ENCODE measurements around the gene CARD6.
"Not testable (repeated sequence)": the region's sequence is repeated elsewhere in the genome, so short reads cannot be mapped to it uniquely, and the experiment has no call there.

CARD6 gene

GRCh38 chr5:40813698-40814281 lies 27.4 kb upstream of the CARD6 start:
- Histone ChIP-seq H3K9me3 (ENCODE audit: control insufficient read depth, low read length) (no peaks in the 10 kb centered on the region), H2AK5ac (ENCODE audit: low read length, severe bottlenecking) (no peak overlapping the region), H2BK120ac (ENCODE audit: low read depth, low read length) (no peak overlapping the region), H2BK12ac (ENCODE audit: low read length in 2 of 2) (no peak overlapping the region), H3K4me1 (ENCODE audit: control insufficient read depth, insufficient read depth, low read depth, low read length) (peaks cover under 1% of the 10 kb centered on the region), H3K18ac (ENCODE audit: low read depth in 1 of 2, low read length in 2 of 2) (no peak overlapping the region), H3K9ac (ENCODE audit: low read length) (no peak overlapping the region), H2BK5ac (ENCODE audit: low read depth, low read length, poor library complexity, severe bottlenecking) (no peak overlapping the region), H3K14ac (ENCODE audit: low read length in 2 of 2) (no peak overlapping the region), H3K4me2 (ENCODE audit: low read length, poor library complexity, severe bottlenecking) (no peak overlapping the region), H4K8ac (ENCODE audit: low read length) (no peak overlapping the region), H3K27me3 (ENCODE audit: control insufficient read depth in 1 of 2, insufficient read depth in 1 of 2, low read length in 2 of 2) (no peaks in the 10 kb centered on the region), H3K23ac (ENCODE audit: low read length in 2 of 2) (no peak overlapping the region), H4K91ac (ENCODE audit: low read length) (no peak overlapping the region), H2AFZ (ENCODE audit: low read depth, low read length) (no peak overlapping the region), H3K4me3 (ENCODE audit: insufficient read depth in 1 of 2, low read depth in 1 of 2, low read length in 2 of 2) (no peak overlapping the region), H3K4ac (ENCODE audit: low read depth in 1 of 2, low read length in 2 of 2) (no peak overlapping the region), H3K79me1 (replicated peaks; ENCODE audit: low read length, poor library complexity, severe bottlenecking) (no peaks in the 10 kb centered on the region), H3K36me3 (ENCODE audit: control insufficient read depth in 1 of 2, insufficient read depth in 2 of 2, low read depth in 1 of 2, low read length in 2 of 2) (no peaks in the 10 kb centered on the region), H3K27ac (ENCODE audit: low read length, poor library complexity, severe bottlenecking) (no peak overlapping the region), H2BK15ac (ENCODE audit: low read depth, poor library complexity, severe bottlenecking) (no peak overlapping the region)
- DNase-seq: no peak
- 100% methylated on average over 1 of the region's 2 CpGs for WGBS

GRCh38 chr5:40823459-40823858 lies 17.7 kb upstream of the CARD6 start:
- H2BK15ac ChIP-seq (ENCODE audit: low read depth, poor library complexity, severe bottlenecking): no peak overlapping the region
- WGBS: 67% methylated on average over 1 of the region's 1 CpG
- no peak overlapping the region for H4K8ac ChIP-seq (ENCODE audit: low read length)
- H2BK120ac ChIP-seq (ENCODE audit: low read depth, low read length): no peak overlapping the region
- H3K4me3 ChIP-seq (ENCODE audit: insufficient read depth in 1 of 2, low read depth in 1 of 2, low read length in 2 of 2): no peak overlapping the region
- H3K9ac ChIP-seq (ENCODE audit: low read length): no peak overlapping the region
- H3K14ac ChIP-seq (ENCODE audit: low read length in 2 of 2): no peak overlapping the region
- peaks cover 4% of the 10 kb centered on the region for H3K79me1 ChIP-seq (replicated peaks; ENCODE audit: low read length, poor library complexity, severe bottlenecking)
- H2BK12ac ChIP-seq (ENCODE audit: low read length in 2 of 2): no peak overlapping the region
- H3K23ac ChIP-seq (ENCODE audit: low read length in 2 of 2): no peak overlapping the region
- H3K36me3 ChIP-seq (ENCODE audit: control insufficient read depth in 1 of 2, insufficient read depth in 2 of 2, low read depth in 1 of 2, low read length in 2 of 2): peaks cover 22 to 32% of the 10 kb centered on the region in 2 experiments
- H2BK5ac ChIP-seq (ENCODE audit: low read depth, low read length, poor library complexity, severe bottlenecking): no peak overlapping the region
- no peak overlapping the region for H3K4ac ChIP-seq (ENCODE audit: low read depth in 1 of 2, low read length in 2 of 2)
- DNase-seq: no peak
- no peaks in the 10 kb centered on the region for H3K9me3 ChIP-seq (ENCODE audit: control insufficient read depth, low read length)
- no peak overlapping the region for H2AK5ac ChIP-seq (ENCODE audit: low read length, severe bottlenecking)
- H4K91ac ChIP-seq (ENCODE audit: low read length): no peak overlapping the region
- H3K4me2 ChIP-seq (ENCODE audit: low read length, poor library complexity, severe bottlenecking): no peak overlapping the region
- H2AFZ ChIP-seq (ENCODE audit: low read depth, low read length): no peak overlapping the region
- no peaks in the 10 kb centered on the region for H3K27me3 ChIP-seq (ENCODE audit: control insufficient read depth in 1 of 2, insufficient read depth in 1 of 2, low read length in 2 of 2)
- no peak overlapping the region for H3K27ac ChIP-seq (ENCODE audit: low read length, poor library complexity, severe bottlenecking)
- no peak overlapping the region for H3K18ac ChIP-seq (ENCODE audit: low read depth in 1 of 2, low read length in 2 of 2)
- H3K4me1 ChIP-seq (ENCODE audit: control insufficient read depth, insufficient read depth, low read depth, low read length): no peaks in the 10 kb centered on the region

DNA sequence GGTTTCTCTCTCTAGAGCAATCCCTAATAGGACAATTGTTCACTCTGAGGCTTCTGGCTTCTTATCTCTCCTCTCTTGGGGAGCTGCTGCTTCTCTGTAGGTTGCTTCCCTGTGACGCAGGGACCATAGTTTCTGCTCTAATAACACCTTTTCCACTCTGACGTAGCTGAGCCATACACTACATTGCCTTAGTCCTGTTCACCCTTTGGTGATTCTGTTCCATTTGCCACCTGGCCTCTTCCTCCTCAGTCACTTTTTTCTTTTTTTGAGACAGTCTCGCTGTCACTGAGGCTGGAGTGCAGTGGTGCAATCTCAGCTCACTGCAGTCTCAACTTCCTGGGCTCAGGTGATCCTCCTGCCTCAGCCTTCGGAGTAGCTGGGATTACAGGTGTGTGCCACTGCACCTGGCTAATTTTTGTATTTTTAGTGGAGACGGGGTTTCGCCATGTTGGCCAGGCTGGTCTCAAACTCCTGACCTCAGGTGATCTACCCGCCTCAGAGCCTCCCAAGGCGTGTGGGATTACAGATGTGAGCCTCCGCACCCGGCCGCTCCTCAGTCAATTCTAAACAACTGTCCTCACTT lies 15.6 kb upstream of the CARD6 start:
- H3K9ac ChIP-seq (ENCODE audit: low read length); H3K14ac ChIP-seq (ENCODE audit: low read length in 2 of 2); H3K4me2 ChIP-seq (ENCODE audit: low read length, poor library complexity, severe bottlenecking); H3K9me3 ChIP-seq (ENCODE audit: control insufficient read depth, low read length); H3K4ac ChIP-seq (ENCODE audit: low read depth in 1 of 2, low read length in 2 of 2); H4K91ac ChIP-seq (ENCODE audit: low read length); H2AK5ac ChIP-seq (ENCODE audit: low read length, severe bottlenecking); H3K79me1 ChIP-seq (replicated peaks; ENCODE audit: low read length, poor library complexity, severe bottlenecking); H3K4me3 ChIP-seq (ENCODE audit: insufficient read depth in 1 of 2, low read depth in 1 of 2, low read length in 2 of 2); H3K23ac ChIP-seq (ENCODE audit: low read length in 2 of 2); H2AFZ ChIP-seq (ENCODE audit: low read depth, low read length); H2BK5ac ChIP-seq (ENCODE audit: low read depth, low read length, poor library complexity, severe bottlenecking); H3K4me1 ChIP-seq (ENCODE audit: control insufficient read depth, insufficient read depth, low read depth, low read length); H2BK12ac ChIP-seq (ENCODE audit: low read length in 2 of 2); DNase-seq; H3K27me3 ChIP-seq (ENCODE audit: control insufficient read depth in 1 of 2, insufficient read depth in 1 of 2, low read length in 2 of 2); H2BK15ac ChIP-seq (ENCODE audit: low read depth, poor library complexity, severe bottlenecking); H2BK120ac ChIP-seq (ENCODE audit: low read depth, low read length); H3K18ac ChIP-seq (ENCODE audit: low read depth in 1 of 2, low read length in 2 of 2): not testable (repeated sequence)
- Histone ChIP-seq H3K27ac (ENCODE audit: low read length, poor library complexity, severe bottlenecking) (peak overlapping the region; percentile 10), H3K36me3 (ENCODE audit: control insufficient read depth in 1 of 2, insufficient read depth in 2 of 2, low read depth in 1 of 2, low read length in 2 of 2) (peaks cover 34 to 53% of the 10 kb centered on the region in 2 experiments), H4K8ac (ENCODE audit: low read length) (peak overlapping the region; percentile 54)
- 92% methylated on average over 11 of the region's 11 CpGs for WGBS

DNA sequence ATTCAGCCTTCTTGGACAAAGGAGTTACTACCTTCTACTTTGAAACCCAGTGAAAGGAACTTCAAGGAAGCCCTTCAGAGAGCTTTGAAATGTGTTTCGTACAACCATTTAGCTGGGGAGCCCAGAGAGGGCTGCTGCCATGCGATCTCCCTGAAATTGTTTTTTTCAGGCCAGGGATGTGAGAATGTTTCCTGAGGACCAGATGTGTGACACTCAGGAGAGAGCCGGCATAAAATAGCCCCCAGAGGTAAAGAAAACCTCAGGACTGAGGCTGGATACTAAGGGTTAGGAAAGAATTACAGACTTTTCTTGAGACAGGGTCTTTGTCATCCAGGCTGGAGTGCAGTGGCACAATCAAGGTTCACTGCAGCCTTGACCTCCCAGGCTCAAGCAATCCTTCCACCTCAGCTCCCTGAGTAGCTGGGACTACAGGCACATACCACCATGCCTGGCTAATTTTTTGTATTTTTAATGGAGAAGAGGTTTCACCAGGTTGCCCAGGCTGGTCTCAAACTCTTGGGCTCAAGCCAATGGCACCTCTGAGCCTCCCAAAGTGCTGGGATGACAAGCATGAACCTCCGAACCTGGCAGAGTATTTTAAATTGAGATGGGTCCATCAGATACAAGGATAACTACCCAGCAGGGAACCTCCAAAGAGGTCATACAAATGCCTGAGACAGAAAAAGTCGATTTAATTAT lies 14.5 kb upstream of the CARD6 start:
- no peak overlapping the region for H3K23ac ChIP-seq (ENCODE audit: low read length in 2 of 2)
- H3K4me2 ChIP-seq (ENCODE audit: low read length, poor library complexity, severe bottlenecking): no peak overlapping the region
- H3K9me3 ChIP-seq (ENCODE audit: control insufficient read depth, low read length): no peaks in the 10 kb centered on the region
- H2AFZ ChIP-seq (ENCODE audit: low read depth, low read length): no peak overlapping the region
- H3K79me1 ChIP-seq (replicated peaks; ENCODE audit: low read length, poor library complexity, severe bottlenecking): peaks cover 8% of the 10 kb centered on the region
- H3K4me3 ChIP-seq (ENCODE audit: insufficient read depth in 1 of 2, low read depth in 1 of 2, low read length in 2 of 2): no peak overlapping the region
- peak overlapping the region; percentile 36 for H3K9ac ChIP-seq (ENCODE audit: low read length)
- H3K27me3 ChIP-seq (ENCODE audit: control insufficient read depth in 1 of 2, insufficient read depth in 1 of 2, low read length in 2 of 2): no peaks in the 10 kb centered on the region
- H3K36me3 ChIP-seq (ENCODE audit: control insufficient read depth in 1 of 2, insufficient read depth in 2 of 2, low read depth in 1 of 2, low read length in 2 of 2): peaks cover 38 to 64% of the 10 kb centered on the region in 2 experiments
- no peak overlapping the region for H2AK5ac ChIP-seq (ENCODE audit: low read length, severe bottlenecking)
- peak overlapping the region; percentile 14 for H4K8ac ChIP-seq (ENCODE audit: low read length)
- peaks cover 1% of the 10 kb centered on the region for H3K4me1 ChIP-seq (ENCODE audit: control insufficient read depth, insufficient read depth, low read depth, low read length)
- WGBS: 98% methylated on average over 5 of the region's 5 CpGs
- no peak for DNase-seq
- H2BK12ac ChIP-seq (ENCODE audit: low read length in 2 of 2): no peak overlapping the region
- no peak overlapping the region for H2BK120ac ChIP-seq (ENCODE audit: low read depth, low read length)
- H3K27ac ChIP-seq (ENCODE audit: low read length, poor library complexity, severe bottlenecking): no peak overlapping the region
- H4K91ac ChIP-seq (ENCODE audit: low read length): no peak overlapping the region
- no peak overlapping the region for H2BK5ac ChIP-seq (ENCODE audit: low read depth, low read length, poor library complexity, severe bottlenecking)
- H2BK15ac ChIP-seq (ENCODE audit: low read depth, poor library complexity, severe bottlenecking): no peak overlapping the region
- H3K4ac ChIP-seq (ENCODE audit: low read depth in 1 of 2, low read length in 2 of 2): no peak overlapping the region
- H3K14ac ChIP-seq (ENCODE audit: low read length in 2 of 2): no peak overlapping the region
- H3K18ac ChIP-seq (ENCODE audit: low read depth in 1 of 2, low read length in 2 of 2): no peak overlapping the region

Data from mesenchymal stem cell (in vitro differentiated cells and primary cell).